Astrocyte of the cerebellum (primary cell): ENCODE measurements around the gene SIPA1.

Source experiments
- DNase-seq: peaks from one replicate; pipeline ENCODE4 v3.0.0-alpha.2; 2011; ENCODE audit warnings: low read depth
- H3K4me3 ChIP-seq: 2 replicates; pipeline ENCODE4 v1.5.1; 2011; ENCODE audit warnings: mild to moderate bottlenecking, low read depth, low read length, moderate library complexity
- CTCF ChIP-seq: IDR thresholded peaks from 2 replicates; pipeline ENCODE4 v1.5.1; 2012; ENCODE audit warnings: low read length, low read depth, moderate library complexity, mild to moderate bottlenecking; ENCODE audit errors: missing control alignments
- in situ Hi-C: cut with HindIII; loops from 2 replicates; pipeline ENCODE4 v1.10.0; 2017; ENCODE audit warnings: low sequenced_read_pairs

Gene SIPA1

GRCh38 chr11:65599216-65599954, 38.5 kb upstream of the SIPA1 start:
- H3K4me3 ChIP-seq = no peak overlapping the region
- in situ Hi-C loops = no loop called here
- no peak for DNase-seq
- no peak for TF ChIP-seq CTCF

GRCh38 chr11:65599955-65600246, 38.0 kb upstream of the SIPA1 start:
- in situ Hi-C loops = no loop called here
- no peak for DNase-seq
- no peak for TF ChIP-seq CTCF
- no peak overlapping the region for H3K4me3 ChIP-seq

GRCh38 chr11:65604258-65604657, 33.6 kb upstream of the SIPA1 start:
- no peak for TF ChIP-seq CTCF
- in situ Hi-C loops = no loop called here
- no peak for DNase-seq
- no peak overlapping the region for H3K4me3 ChIP-seq

GRCh38 chr11:65606876-65607613, 30.9 kb upstream of the SIPA1 start:
- in situ Hi-C loops = no loop called here
- no peak for TF ChIP-seq CTCF
- peak overlapping the region; percentile 14 for H3K4me3 ChIP-seq
- DNase-seq = peak; percentile 89

GRCh38 chr11:65607614-65608426, 30.1 kb upstream of the SIPA1 start:
- in situ Hi-C loops = no loop called here
- TF ChIP-seq CTCF = no peak
- H3K4me3 ChIP-seq = peak overlapping the region; percentile 14
- DNase-seq = no peak

GRCh38 chr11:65609229-65609628, 28.7 kb upstream of the SIPA1 start:
- DNase-seq = no peak
- no peak overlapping the region for H3K4me3 ChIP-seq
- in situ Hi-C loops = no loop called here
- TF ChIP-seq CTCF = no peak
